Measurements from ENCODE around the gene TRMT112.

TRMT112 gene

GRCh38 chr11:64306563-64306875 lies 10.8 kb downstream of the TRMT112 start:
- DNase-seq: no peak

- peak; percentile 40 to 70 for DNase-seq
Observed at GRCh38 chr11:64305691-64306562, 11.4 kb downstream of the TRMT112 start.

DNA sequence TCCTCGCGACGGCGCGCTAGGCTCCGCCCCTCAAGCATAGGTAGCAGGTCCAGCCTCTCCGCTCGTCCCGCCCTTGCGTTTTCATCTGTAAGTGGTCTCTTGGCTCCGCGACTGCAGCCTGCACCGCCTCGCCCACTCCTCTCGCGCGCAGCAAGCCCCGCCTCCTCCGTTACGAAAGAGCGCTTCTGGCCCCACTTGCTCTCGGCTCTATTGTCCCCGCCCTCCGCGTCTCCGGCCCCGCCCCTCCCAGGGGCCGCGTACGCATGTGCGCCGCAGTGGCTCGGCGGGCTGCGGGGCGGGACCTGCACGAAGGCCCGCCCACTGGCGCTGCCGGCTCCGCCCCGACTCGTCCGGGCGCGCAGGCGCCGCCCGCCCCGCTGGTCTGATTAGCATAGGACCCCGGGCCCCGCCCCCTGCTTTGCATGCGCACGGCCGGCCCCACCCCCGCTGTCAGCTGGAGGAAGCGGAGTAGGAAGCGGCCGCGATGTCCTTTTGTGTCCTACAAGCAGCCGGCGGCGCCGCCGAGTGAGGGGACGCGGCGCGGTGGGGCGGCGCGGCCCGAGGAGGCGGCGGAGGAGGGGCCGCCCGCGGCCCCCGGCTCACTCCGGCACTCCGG lies 12.2 kb downstream of the TRMT112 start, which contains the start of gene ESRRA:
ESRRA (plus strand) TSS at position 450 of the 616 bp plus-strand sequence. CDS start 1,656 bp downstream, outside the sequence.
- DNase-seq: peak; percentile 96 to 98

DNA sequence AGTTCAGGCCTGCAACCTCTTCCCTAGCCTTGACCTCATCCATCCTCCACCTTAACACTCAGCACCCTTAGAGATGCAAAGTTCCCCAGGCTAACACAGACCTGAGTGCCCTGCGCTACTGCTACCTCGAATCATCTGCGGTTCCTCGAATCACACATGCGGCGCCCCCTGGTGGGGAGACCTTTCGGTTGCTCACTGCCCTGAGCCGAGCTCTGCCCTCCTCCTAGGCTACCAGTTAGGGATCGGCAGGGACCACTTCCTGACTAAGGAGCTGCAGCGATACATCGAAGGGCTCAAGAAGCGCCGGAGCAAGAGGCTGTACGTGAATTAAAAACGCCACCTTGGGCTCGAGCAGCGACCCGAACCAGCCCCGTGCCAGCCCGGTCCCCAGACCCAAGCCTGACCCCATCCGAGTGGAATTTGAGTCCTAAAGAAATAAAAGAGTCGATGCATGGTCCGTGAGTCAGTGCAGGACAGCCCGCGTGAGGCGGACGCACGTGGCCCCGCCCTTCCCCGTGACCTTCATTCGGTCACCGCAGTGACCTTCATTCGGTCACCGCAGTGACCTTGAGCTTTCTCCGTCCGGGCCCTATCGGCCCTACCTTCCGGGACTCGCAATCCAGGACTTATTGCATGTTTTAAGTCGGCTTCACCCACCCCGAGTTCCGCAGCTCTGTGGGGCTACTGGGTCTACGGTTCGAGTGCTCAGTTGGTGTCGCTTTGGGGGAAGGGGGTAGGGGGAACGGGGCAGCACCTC lies 12.9 kb downstream of the TRMT112 start:
- DNase-seq: peak; percentile 83 to 91

GRCh38 chr11:64304032-64304315 lies 13.4 kb downstream of the TRMT112 start:
- DNase-seq: no peak

DNA sequence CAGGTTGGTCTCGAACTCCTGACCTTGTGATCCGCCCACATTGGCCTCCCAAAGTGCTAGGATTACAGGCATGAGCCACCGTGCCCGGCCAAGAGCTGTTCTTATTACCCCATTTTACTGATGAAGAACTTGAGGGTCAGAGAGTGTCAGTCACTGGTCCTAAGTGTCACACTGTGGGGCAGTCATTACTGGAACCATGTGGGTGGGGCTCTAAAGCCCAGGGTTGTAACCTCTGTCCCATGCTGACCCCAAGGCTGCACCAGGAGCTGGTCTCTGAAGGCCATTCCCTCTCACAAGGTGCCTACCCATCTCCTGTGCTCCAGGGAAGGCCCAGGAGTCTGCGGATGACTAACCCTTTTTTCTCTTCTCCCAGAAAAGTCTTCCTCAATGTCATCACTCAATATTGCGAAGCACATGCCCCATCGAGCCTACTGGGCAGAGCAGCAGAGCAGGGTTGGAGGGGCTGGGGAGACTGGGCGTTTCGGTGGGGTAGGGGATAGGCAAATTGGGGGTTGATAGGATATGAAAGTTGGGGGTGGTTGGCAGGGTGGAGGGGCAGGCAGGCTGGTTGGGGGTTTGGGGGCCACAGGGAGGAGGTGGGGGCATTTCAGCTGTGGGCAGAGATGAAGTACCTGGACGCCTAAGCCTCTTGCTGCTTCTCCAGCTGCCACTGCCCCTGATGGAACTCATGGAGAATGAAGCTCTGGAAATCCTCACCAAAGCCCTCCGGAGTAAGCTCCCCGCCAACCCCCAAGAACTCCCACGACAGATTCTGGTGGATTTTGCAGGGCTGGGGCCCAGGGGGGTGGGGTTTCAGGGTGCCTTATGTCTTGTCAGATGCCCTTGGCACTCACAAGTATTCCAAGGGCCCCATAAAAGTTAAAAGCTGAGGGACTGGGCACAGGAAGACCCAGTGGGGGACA lies 14.0 kb downstream of the TRMT112 start:
- DNase-seq: no peak

DNA sequence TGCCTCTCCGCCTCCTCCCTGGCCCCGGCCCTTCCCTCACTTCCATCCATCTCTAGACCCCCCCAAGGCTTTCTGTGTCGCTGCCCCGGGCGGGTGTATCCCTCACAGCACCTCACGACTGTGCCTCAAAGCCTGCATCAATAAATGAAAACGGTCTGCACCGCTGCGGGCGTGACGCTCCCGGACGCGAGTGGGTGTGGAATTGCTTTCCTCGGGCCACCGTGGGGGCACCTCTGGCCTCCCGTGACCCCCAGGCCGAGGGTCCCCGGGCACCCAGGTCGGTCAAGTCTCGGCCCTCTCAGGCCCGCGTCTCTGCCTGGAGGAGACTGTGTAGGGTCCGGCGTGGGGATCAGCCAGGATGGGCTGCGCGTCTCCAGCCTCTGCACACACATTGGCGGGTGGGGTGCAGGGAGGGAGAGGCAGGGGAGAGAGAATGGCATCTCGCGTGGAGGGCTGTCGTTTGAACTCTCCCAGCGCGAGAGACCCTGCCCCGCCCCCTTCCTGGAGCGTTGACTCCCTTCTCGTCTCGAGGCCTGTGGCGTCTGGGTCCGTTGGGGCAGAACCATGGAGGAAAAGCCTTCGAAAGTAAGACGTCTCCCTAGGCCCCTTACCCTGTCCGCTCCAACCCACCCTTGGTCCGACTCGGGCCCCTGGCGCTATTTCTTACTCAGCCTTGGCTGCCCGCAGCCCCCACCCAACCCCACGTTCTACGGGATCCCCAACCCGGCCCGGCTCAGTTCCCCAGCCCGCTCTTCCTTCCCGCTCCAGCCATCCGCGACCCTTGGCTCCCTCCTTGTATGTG lies 17.3 kb downstream of the TRMT112 start, which contains the start of gene CATSPERZ:
CATSPERZ (plus strand) TSS at position 512 of the 802 bp plus-strand sequence; CDS start at position 565, 53 bp downstream.
- DNase-seq: no peak

DNA sequence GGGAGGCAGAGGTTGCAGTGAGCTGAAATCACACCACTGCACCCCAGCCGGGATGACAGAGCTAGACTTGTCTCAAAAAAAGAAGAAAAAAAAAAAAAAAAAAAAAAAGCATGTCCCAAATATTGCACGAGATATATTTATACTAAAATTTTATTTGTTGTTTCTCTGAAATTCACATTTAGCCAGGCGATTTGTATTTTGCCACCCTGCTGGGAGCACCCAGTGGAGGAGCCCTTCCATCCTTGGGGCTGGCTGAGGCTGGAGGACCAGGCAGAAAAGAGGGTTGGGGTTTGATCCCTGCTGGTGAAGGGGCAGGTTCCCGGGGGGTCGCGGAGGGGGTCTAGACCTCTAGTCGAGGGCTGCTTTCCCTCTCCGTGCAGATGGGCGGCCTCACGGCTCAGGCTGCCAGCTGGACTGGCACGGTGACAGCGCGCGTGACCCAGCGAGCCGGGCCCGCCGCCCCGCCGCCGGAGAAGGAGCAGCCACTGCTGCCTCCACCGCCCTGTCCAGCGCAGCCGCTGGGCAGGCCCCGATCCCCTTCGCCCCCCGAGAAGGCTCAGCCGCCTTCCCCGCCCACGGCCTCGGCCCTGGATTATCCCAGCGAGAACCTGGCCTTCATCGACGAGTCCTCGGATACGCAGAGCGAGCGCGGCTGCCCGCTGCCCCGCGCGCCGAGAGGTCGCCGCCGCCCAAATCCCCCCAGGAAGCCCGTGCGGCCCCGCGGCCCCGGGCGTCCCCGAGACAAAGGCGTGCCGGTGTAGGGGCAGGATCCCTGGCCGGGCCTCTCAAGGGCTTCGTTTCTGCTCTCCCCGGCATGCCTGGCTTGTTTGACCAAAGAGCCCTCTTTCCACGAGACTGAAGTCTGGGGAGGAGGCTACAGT lies 18.2 kb downstream of the TRMT112 start:
- no peak for DNase-seq

GRCh38 chr11:64297699-64298358 lies 19.5 kb downstream of the TRMT112 start:
- no peak for DNase-seq

GRCh38 chr11:64296830-64297698 lies 20.3 kb downstream of the TRMT112 start:
- DNase-seq: no peak

DNA sequence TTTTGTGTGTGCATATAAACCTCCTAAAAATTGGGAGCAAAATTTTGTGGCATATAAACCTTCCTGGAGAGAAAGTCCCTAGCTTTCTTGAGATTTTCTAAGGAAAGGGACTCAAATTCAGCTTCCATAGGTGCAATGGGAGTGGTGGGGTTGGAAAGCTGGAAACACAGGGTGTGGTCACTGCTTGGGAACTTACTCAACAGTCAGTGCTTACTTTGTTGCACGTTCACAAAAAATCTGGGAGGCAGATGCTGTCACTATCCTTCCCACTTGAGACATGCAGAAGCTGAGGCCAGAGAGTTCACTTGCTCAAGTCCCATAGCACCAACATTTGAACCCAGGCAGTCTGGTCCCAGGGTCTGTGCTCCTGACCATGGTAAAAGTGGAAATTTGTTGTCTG lies 21.1 kb downstream of the TRMT112 start:
- DNase-seq: no peak

DNA sequence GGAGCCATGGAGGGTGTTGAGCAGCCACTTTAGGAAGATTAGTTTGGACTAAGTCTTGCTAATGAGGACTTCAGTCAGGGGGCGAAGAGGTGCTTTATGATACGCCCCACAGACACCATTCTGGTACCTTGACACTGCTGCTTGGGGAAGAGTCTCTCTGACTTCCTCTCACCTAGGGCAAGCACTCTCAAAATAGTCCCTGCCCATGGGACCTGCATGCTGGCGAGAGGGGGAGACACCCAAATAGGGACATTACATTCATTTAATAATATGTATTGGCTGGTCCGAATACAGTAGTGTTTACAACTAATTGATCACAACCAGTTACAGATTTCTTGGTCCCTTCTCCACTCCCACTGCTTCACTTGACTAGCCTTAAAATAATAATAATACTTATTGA lies 21.6 kb downstream of the TRMT112 start:
- no peak for DNase-seq

DNA sequence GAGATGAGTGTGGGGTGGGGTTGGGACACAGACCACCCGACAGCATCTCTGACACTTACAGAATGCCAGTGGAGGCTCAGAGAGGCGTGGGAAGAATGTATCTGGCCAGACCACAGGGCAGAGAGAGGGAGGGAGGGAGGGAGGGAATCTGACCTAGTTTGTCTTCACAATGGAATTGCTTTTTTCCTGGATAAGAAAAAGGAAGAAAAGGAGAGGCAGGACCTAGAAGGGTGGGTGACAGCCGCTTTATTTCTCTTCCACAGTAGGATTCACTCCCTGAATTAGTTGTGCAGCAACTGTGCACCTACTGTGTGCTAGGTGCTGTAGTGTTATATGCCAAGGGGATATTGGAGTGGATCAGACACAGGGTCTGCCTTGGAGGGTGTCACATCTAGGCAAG lies 22.6 kb downstream of the TRMT112 start:
- DNase-seq: no peak

DNA sequence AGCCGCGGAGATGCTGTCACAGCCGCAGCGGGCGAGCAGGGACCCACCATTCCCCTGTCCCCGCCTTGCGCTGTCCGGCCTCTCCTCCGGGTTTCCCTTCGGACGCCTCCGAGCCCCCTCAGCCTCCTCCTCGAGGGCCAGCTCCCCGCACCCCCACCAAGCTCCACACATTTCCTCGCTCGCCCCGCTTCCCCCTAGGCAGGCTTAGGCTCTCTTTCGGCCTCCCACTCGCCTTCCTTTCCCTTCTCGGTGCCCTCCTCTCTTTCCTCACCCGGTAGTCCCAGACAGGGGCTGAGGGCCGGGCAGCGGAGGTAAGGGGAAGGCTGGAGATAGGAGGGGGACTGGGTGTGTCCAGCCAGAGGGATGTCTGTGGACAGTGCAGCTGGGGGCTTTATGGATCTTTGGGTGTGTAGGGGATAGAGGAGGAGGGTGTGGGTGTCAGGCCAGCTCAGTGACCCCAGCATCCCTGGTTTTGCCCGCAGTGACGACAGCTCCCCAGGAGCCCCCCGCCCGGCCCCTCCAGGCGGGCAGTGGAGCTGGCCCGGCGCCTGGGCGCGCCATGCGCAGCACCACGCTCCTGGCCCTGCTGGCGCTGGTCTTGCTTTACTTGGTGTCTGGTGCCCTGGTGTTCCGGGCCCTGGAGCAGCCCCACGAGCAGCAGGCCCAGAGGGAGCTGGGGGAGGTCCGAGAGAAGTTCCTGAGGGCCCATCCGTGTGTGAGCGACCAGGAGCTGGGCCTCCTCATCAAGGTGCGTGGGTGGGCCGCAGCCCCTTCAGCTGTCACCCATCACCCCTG lies 24.7 kb downstream of the TRMT112 start:
- DNase-seq: no peak

- DNase-seq: no peak
Observed at GRCh38 chr11:64291752-64292459, 25.5 kb downstream of the TRMT112 start.

DNA sequence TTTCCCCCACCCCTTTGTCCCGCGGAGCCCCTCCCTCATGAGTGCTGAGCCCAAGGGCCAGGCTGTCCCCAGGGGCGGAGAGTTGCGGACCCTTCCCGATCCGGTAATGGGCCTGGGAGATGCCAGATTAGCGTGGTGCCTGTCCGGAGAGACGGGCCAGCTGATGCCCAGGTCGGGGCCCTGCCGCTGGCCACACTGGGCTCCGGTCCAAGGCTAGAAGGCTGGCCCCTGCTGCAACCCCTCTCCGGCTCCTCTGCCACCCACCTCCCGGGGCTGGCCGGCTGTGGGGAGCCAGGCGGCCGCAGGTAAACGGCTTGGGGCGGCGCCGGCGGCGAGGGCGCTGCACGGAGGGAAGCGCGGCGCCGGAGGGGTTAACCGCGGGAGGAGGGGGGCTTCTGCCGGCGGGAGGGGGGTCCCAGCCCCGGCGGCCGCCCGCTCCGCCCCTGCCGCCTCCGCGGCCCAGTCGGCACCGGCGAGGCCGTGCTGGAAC lies 26.1 kb downstream of the TRMT112 start, which contains the start of gene KCNK4:
KCNK4 (plus strand) TSS at position 41 of the 490 bp plus-strand sequence. CDS start 1,717 bp downstream, outside the sequence.
- DNase-seq: no peak
